ENCODE results near the gene ARID3B.

DNA sequence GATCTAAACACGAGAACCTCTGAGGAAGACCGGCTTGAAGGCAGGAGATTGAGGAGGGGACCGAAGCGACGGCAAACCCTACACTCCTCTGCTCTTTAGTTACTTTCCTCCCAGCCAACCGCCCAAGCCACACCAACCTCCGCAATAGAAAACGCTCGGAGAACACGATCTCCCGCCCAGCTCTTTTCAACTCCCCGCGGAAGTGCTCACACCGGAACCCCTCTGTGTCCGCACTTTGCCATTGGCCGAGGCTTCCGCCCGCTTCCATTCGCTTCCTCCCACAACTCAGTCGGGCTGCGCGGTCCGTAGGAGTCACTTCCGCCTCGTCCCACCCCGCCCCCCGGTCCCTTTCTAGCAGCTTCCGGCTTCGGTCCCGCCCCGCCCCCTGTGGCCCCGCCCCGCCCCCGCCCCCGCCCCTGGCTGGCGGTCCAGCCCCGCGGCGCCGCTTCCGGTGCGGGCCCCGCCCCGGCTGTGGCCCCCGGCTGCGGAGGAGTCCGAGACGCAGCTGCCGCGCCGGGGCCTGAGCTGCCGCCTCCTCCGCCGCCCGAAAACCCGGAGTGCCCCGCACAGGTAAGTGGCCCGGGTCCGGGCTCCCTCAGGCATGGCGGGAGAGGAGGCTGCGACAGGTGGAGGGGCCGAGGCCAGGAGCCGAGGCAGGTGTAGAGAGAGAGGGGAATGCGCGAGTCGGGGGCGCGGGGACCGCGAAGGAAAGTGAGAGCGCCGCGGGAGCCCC lies at the start of gene ARID3B:
- TF ChIP-seq, protein P1, sequence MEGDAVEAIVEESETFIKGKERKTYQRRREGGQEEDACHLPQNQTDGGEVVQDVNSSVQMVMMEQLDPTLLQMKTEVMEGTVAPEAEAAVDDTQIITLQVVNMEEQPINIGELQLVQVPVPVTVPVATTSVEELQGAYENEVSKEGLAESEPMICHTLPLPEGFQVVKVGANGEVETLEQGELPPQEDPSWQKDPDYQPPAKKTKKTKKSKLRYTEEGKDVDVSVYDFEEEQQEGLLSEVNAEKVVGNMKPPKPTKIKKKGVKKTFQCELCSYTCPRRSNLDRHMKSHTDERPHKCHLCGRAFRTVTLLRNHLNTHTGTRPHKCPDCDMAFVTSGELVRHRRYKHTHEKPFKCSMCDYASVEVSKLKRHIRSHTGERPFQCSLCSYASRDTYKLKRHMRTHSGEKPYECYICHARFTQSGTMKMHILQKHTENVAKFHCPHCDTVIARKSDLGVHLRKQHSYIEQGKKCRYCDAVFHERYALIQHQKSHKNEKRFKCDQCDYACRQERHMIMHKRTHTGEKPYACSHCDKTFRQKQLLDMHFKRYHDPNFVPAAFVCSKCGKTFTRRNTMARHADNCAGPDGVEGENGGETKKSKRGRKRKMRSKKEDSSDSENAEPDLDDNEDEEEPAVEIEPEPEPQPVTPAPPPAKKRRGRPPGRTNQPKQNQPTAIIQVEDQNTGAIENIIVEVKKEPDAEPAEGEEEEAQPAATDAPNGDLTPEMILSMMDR (conservative IDR thresholded peaks at IDR 0.05; ENCODE audit: low read depth, low read length), result no peak
- TF ChIP-seq EZH2 (IDR thresholded peaks at IDR 0.05; ENCODE audit: low read length, unreplicated experiment), result no peak
- TF ChIP-seq EZH2phosphoT487 (IDR thresholded peaks at IDR 0.05; ENCODE audit: borderline replicate concordance, low read length), result no peak
